ENCODE measurements around the gene JAML. TPM values are rescaled to one million over a fixed set of nuclear protein-coding genes. Genes with fewer than 3 reads are reported as not detected.

JAML gene
- total and polyA plus RNA-seq, 2 of the 13 experiments (the other 11 are each of a cell fraction or from before 2014, with no cell fraction given) = 2.0 to 3.3 TPM

- TF ChIP-seq CHD4 (IDR thresholded peaks at IDR 0.05; ENCODE audit: borderline replicate concordance, low read length) (no peak; the same call in 1 of the 2 replicates), SRSF9 (IDR thresholded peaks at IDR 0.05; ENCODE audit: borderline replicate concordance, insufficient read depth, low read depth, low read length, poor library complexity, severe bottlenecking) (no peak), ZNF598 (CRISPR knock-in tag; IDR thresholded peaks at IDR 0.05; ENCODE audit: borderline replicate concordance) (0 out of 2 replicates have a peak, but pooled peaks have one; percentile 19), MYC (CRISPR knock-in tag; IDR thresholded peaks at IDR 0.05; ENCODE audit: borderline replicate concordance) (no peak; the same call in 1 of the 2 replicates), ZNF784 (CRISPR knock-in tag; IDR thresholded peaks at IDR 0.05; ENCODE audit: borderline replicate concordance) (0 out of 2 replicates have a peak, but pooled peaks have one; percentile 57), TRAFD1 (CRISPR knock-in tag; IDR thresholded peaks at IDR 0.05; ENCODE audit: borderline replicate concordance) (peak; percentile 75; the same call in 1 of the 2 replicates), GTF2F1 (IDR thresholded peaks at IDR 0.05; ENCODE audit: low read length) (no peak), TIGD3 (CRISPR knock-in tag; IDR thresholded peaks at IDR 0.05; ENCODE audit: borderline replicate concordance) (no peak), IRF2 (CRISPR knock-in tag; IDR thresholded peaks at IDR 0.05) (peak; percentile 76; the same call in 1 of the 2 replicates), ZNF75D (CRISPR knock-in tag; IDR thresholded peaks at IDR 0.05; ENCODE audit: borderline replicate concordance) (no peak), CC2D1A (CRISPR knock-in tag; IDR thresholded peaks at IDR 0.05) (no peak), KDM6A (CRISPR knock-in tag; IDR thresholded peaks at IDR 0.05; ENCODE audit: low read depth) (peak; percentile 20; the same call in 1 of the 2 replicates), ZMAT5 (CRISPR knock-in tag; IDR thresholded peaks at IDR 0.05; ENCODE audit: borderline replicate concordance, low read depth) (no peak), WIZ (CRISPR knock-in tag; IDR thresholded peaks at IDR 0.05) (no peak), RFXANK (CRISPR knock-in tag; IDR thresholded peaks at IDR 0.05) (no peak), ZNF256 (CRISPR knock-in tag; conservative IDR thresholded peaks at IDR 0.05) (no peak; the same call in 1 of the 2 replicates), PHF5A (CRISPR knock-in tag; IDR thresholded peaks at IDR 0.05; ENCODE audit: low read depth, unreplicated experiment) (no peak), ZNF274 (CRISPR knock-in tag; IDR thresholded peaks at IDR 0.05) (no peak; the same call in 1 of the 2 replicates), MTA3 (CRISPR knock-in tag; IDR thresholded peaks at IDR 0.05) (no peak), RELA (CRISPR knock-in tag; IDR thresholded peaks at IDR 0.05) (no peak), IRX3 (CRISPR knock-in tag; IDR thresholded peaks at IDR 0.05; ENCODE audit: borderline replicate concordance, low read depth) (no peak), ZNF780A (CRISPR knock-in tag; IDR thresholded peaks at IDR 0.05) (no peak; the same call in 1 of the 2 replicates), SRSF4 (IDR thresholded peaks at IDR 0.05; ENCODE audit: low read depth, low read length, poor library complexity, severe bottlenecking) (no peak), TAF15 (IDR thresholded peaks at IDR 0.05; ENCODE audit: low read depth, low read length, poor library complexity, severe bottlenecking) (no peak), DR1 (CRISPR knock-in tag; IDR thresholded peaks at IDR 0.05) (no peak), FOXA1 (IDR thresholded peaks at IDR 0.05) (no peak), FOXA1 (CRISPR knock-in tag; IDR thresholded peaks at IDR 0.05) (peak; percentile 56; the same call in 1 of the 2 replicates)
Observed at GRCh38 chr11:118194835-118195627, 29.8 kb downstream of the JAML start (continued).
